Mucosa of descending colon (tissue), 3 donors: Measurements from ENCODE around the gene NPAS2. TPM values are rescaled to one million over a fixed set of nuclear protein-coding genes. Genes with fewer than 3 reads are reported as not detected.

Experiments used
- ATAC-seq: fragments of 200-7000 bp; cut with Tn5 transposase; one replicate; pipeline ENCODE4 v1.9.1; 2020; ENCODE audit warnings: mild to moderate bottlenecking, moderate library complexity
- DNase-seq, 3 donors: peaks; one replicate each; pipeline ENCODE4 v3.0.0-alpha.2; 2020
- H3K36me3 ChIP-seq: fragments of 200-600 bp; one replicate; pipeline ENCODE4 v1.8.0; 2021; ENCODE audit warnings: low read depth, mild to moderate bottlenecking
- H3K4me1 ChIP-seq: fragments of 200-600 bp; one replicate; pipeline ENCODE4 v1.8.0; 2021; ENCODE audit warnings: low read depth, mild to moderate bottlenecking
- H3K4me3 ChIP-seq: fragments of 200-600 bp; one replicate; pipeline ENCODE4 v1.8.0; 2021; ENCODE audit warnings: mild to moderate bottlenecking
- H3K9me3 ChIP-seq: fragments of 200-600 bp; one replicate; pipeline ENCODE4 v1.8.0; 2021; ENCODE audit warnings: mild to moderate bottlenecking
- intact Hi-C, 2 donors: fragments of 100-400 bp; cut with DNase I in 1 of 2; cut with micrococcal nuclease in 1 of 2; formaldehyde crosslinking; loops; one replicate each; pipeline versions ENCODE4 v1.11.0 to v1.11.1; 2022; cut with DNase I, micrococcal nuclease
- total RNA-seq, 3 donors: library from RNA; stranded (reverse); fragmentation: NEBNext Ultra II Directional in 2 of 3; extraction: Animal tissue kit (Norgen Biotek cat#: 25700) in 2 of 3; gene quantifications; one replicate each; pipeline versions ENCODE4 v1.2.1 to v1.2.4, GENCODE V29; 2021 to 2023
- TF ChIP-seq, protein P1 (sequence below): fragments of 200-600 bp; IDR thresholded peaks from one replicate; pipeline ENCODE4 v1.8.0; 2022; ENCODE audit warnings: antibody characterized with exemption, mild to moderate bottlenecking
- donor health status: DM: no; HTN: no; CAD: no; lungs with moderate emphysema.
- donor health status: DM: no; HTN: no; CAD: no.
- donor health status: DM: no; HTN: yes; CAD: no.

The NPAS2 gene
- total RNA-seq, 3 donors from 2014 or later, result 42.5 to 53.1 (median 46.5) TPM

DNA sequence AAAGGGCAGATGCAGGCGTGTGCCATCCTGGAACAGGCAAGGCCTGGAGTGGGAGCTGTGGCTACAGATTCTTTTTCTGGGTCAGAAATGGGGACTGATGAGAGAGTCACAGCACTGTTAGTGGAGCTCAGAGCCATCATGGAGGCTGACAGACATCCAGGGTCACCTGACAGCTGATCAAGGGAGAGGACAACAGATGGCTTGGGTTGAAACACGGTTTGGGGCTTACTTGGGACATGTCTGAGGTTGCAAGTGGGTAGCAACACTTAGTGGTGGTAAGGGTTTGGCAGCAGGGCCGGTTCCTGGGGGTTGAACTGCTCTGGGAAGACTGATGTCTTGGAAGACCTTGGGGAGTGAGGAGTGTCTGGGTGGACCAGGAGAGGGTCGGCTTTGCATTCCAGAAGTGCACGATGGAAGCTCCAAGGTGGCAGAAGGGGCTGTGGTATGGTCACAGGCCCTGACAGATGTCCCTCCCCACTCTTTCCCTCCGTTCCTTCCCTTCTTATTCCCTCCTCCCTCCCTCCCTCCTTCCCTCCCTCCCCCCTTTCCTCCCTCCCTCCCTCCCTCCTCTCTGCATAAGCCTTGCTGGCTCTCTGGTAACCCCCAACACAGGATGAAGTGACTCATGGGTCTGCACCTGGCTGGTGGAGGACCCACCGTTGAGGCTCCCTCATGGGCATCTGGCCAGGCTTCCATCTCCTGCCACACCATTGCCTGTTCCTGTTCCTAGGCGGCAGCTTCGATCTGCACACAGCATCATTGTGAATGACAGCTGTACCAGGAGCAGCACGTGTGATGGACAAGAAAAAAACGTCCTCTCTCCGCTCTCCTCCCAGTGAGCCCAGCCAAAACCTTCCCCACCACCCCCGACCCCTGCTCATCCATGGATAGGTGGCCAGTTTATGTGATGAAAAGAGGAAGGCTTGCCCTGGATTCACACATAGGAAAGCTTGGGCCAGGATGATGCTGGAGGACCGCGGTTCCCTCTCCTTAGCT lies 118.4 kb downstream of the NPAS2 start:
- Histone ChIP-seq H3K36me3 (no peaks in the 10 kb centered on the region), H3K9me3 (no peaks in the 10 kb centered on the region), H3K4me1 (peaks cover 3% of the 10 kb centered on the region), H3K4me3 (no peak overlapping the region)
- TF ChIP-seq, protein P1, sequence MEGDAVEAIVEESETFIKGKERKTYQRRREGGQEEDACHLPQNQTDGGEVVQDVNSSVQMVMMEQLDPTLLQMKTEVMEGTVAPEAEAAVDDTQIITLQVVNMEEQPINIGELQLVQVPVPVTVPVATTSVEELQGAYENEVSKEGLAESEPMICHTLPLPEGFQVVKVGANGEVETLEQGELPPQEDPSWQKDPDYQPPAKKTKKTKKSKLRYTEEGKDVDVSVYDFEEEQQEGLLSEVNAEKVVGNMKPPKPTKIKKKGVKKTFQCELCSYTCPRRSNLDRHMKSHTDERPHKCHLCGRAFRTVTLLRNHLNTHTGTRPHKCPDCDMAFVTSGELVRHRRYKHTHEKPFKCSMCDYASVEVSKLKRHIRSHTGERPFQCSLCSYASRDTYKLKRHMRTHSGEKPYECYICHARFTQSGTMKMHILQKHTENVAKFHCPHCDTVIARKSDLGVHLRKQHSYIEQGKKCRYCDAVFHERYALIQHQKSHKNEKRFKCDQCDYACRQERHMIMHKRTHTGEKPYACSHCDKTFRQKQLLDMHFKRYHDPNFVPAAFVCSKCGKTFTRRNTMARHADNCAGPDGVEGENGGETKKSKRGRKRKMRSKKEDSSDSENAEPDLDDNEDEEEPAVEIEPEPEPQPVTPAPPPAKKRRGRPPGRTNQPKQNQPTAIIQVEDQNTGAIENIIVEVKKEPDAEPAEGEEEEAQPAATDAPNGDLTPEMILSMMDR, result no peak
- no peak for ATAC-seq
- no peak for DNase-seq
- intact Hi-C loops, result no loop called here

DNA sequence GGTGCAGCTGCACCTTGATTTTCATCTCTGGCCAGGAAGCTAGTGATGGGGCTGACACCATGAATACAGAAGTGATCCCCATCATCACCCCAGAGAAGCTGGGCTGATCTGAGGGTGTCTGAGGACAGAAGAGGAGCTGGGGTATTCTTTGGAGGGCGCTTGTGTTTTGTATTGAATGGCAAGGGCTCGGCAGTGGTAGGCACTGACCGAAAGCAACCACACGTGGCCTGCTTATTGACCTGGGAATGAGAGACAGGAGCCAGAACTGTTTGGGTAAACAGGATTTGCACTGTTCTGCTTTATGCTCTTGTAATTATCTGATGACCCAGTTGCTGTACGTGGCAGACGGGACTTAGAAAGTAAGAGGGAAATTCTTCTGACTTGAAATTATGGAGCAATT lies 119.5 kb downstream of the NPAS2 start:
- DNase-seq, result no peak
- no peak for ATAC-seq
- intact Hi-C loops, result no loop called here
- Histone ChIP-seq H3K36me3 (no peaks in the 10 kb centered on the region), H3K4me1 (peaks cover 3% of the 10 kb centered on the region), H3K9me3 (no peaks in the 10 kb centered on the region), H3K4me3 (no peak overlapping the region)
- TF ChIP-seq, protein P1, result no peak

DNA sequence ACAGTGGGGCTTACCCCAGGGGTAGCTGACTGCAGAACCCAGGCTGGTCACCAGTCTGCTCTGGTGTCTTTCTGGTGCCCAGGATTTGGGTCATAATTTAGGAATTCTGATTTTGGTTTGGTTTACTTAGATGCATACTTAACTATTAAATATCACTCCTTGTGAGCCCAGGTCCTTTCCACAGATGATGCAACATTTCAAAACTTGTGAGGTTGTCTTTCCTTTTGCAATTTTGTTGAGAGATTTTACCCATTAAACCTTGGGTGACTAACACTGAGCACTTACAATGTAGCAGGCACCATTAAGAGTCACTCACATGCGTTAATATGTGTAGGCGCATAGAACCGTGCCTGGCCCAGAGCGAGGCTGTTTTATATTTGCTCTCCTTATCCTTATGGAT lies 120.3 kb downstream of the NPAS2 start:
- TF ChIP-seq, protein P1, result no peak
- no peaks in the 10 kb centered on the region for H3K9me3 ChIP-seq
- peaks cover 3% of the 10 kb centered on the region for H3K4me1 ChIP-seq
- ATAC-seq (no peak), DNase-seq (no peak)
- intact Hi-C loops, result no loop called here
- no peak overlapping the region for H3K4me3 ChIP-seq
- H3K36me3 ChIP-seq, result no peaks in the 10 kb centered on the region

- peak in 2 of 3 donors; percentile 36 to 41 for DNase-seq
- Histone ChIP-seq H3K36me3 (no peaks in the 10 kb centered on the region), H3K4me3 (no peak overlapping the region), H3K9me3 (no peaks in the 10 kb centered on the region), H3K4me1 (peaks cover 3% of the 10 kb centered on the region)
- intact Hi-C loops, result no loop called here
- ATAC-seq, result peak; percentile 75
- TF ChIP-seq, protein P1, result no peak
Measured at GRCh38 chr2:100940766-100941645, 121.1 kb downstream of the NPAS2 start.

- DNase-seq (no peak), ATAC-seq (no peak)
- H3K36me3 ChIP-seq, result no peaks in the 10 kb centered on the region
- no peak overlapping the region for H3K4me3 ChIP-seq
- no peaks in the 10 kb centered on the region for H3K9me3 ChIP-seq
- TF ChIP-seq, protein P1, result no peak
- peaks cover 3% of the 10 kb centered on the region for H3K4me1 ChIP-seq
- intact Hi-C loops, result no loop called here
Measured at GRCh38 chr2:100941646-100942240, 121.8 kb downstream of the NPAS2 start.
